Measurements from ENCODE around the gene MED12. TPM values are rescaled to one million over a fixed set of nuclear protein-coding genes. Genes with fewer than 3 reads are reported as not detected.

The MED12 gene
- total and polyA plus RNA-seq, 2 donors (not counting 1 experiment from before 2014, with no cell fraction given): 34.1 to 123 TPM

- Histone ChIP-seq H3K27ac (ENCODE audit: low read length in 2 of 2) (no peak overlapping the region), H2AFZ (ENCODE audit: insufficient read depth, low read depth, low read length, poor library complexity, severe bottlenecking) (no peak overlapping the region), H3K79me2 (ENCODE audit: control insufficient read depth, insufficient read depth, low read length) (peaks cover 43% of the 10 kb centered on the region), H3K4me1 (ENCODE audit: control insufficient read depth in 2 of 2, insufficient read depth in 2 of 2, low read length in 2 of 2) (no peaks in the 10 kb centered on the region), H3K36me3 (replicated peaks in 1 of 2; ENCODE audit: control extremely low read depth in 1 of 2, control insufficient read depth in 1 of 2, extremely low read depth in 1 of 2, insufficient read depth in 2 of 2, low read length in 1 of 2) (peaks cover 0 to 8% of the 10 kb centered on the region in 2 experiments), H4K20me1 (ENCODE audit: control insufficient read depth, insufficient read depth, low read length, poor library complexity, severe bottlenecking) (peaks cover 4% of the 10 kb centered on the region), H3K27me3 (replicated peaks in 1 of 4; ENCODE audit: control extremely low read depth in 1 of 4, control insufficient read depth in 3 of 4, insufficient read depth in 4 of 4, low read length in 3 of 4) (no peaks in the 10 kb centered on the region), H3K9ac (ENCODE audit: low read length) (no peak overlapping the region), H3K4me3 (ENCODE audit: control extremely low read depth in 1 of 5, extremely low read depth in 1 of 5, insufficient read depth in 1 of 5, low read depth in 2 of 5, low read length in 4 of 5) (no peak overlapping the region), H3K9me3 (ENCODE audit: control extremely low read depth in 1 of 3, control insufficient read depth in 2 of 3, insufficient read depth in 1 of 3, low read length in 2 of 3) (no peaks in the 10 kb centered on the region), H3K4me2 (replicated peaks; ENCODE audit: low read depth, low read length, poor library complexity, severe bottlenecking) (no peak overlapping the region)
- 92% methylated on average over 8 of the region's 17 CpGs for WGBS (ENCODE audit: insufficient coverage)
- intact Hi-C loops (cut with micrococcal nuclease): no loop called here
- Mint-ChIP-seq H3K27ac (no peak overlapping the region), H3K27me3 (no peaks in the 10 kb centered on the region), H3K9me3 (ENCODE audit: insufficient read depth) (no peaks in the 10 kb centered on the region), H3K4me1 (peaks cover 4% of the 10 kb centered on the region), H3K4me3 (no peak overlapping the region)
- DNase-seq (no peak), ATAC-seq (ENCODE audit: low read depth) (no peak)
- no peak for TF ChIP-seq CTCF (IDR thresholded peaks at IDR 0.05)
- no peak for TF ChIP-seq EZH2 (IDR thresholded peaks at IDR 0.05; ENCODE audit: borderline replicate concordance, insufficient read depth, low read depth, low read length, poor library complexity, severe bottlenecking)
- ChIA-PET CTCF (no interaction called here), POLR2A (no interaction called here)
These were observed 48.8 kb downstream of the MED12 start for GRCh38 chrX:71167031-71167781.

GRCh38 chrX:71168134-71168533 lies 49.7 kb downstream of the MED12 start:
- no peaks in the 10 kb centered on the region for H3K27me3 ChIP-seq (replicated peaks in 1 of 4; ENCODE audit: control extremely low read depth in 1 of 4, control insufficient read depth in 3 of 4, insufficient read depth in 4 of 4, low read length in 3 of 4)
- no peak overlapping the region for H3K4me3 ChIP-seq (ENCODE audit: control extremely low read depth in 1 of 5, extremely low read depth in 1 of 5, insufficient read depth in 1 of 5, low read depth in 2 of 5, low read length in 4 of 5)
- ChIA-PET CTCF (no interaction called here), POLR2A (no interaction called here)
- TF ChIP-seq CTCF (IDR thresholded peaks at IDR 0.05) (no peak), EZH2 (IDR thresholded peaks at IDR 0.05; ENCODE audit: borderline replicate concordance, insufficient read depth, low read depth, low read length, poor library complexity, severe bottlenecking) (no peak)
- Mint-ChIP-seq H3K4me1 (peaks cover 4% of the 10 kb centered on the region), H3K27me3 (no peaks in the 10 kb centered on the region), H3K4me3 (no peak overlapping the region), H3K9me3 (ENCODE audit: insufficient read depth) (no peaks in the 10 kb centered on the region), H3K27ac (no peak overlapping the region)
- no peak overlapping the region for H3K9ac ChIP-seq (ENCODE audit: low read length)
- no peak overlapping the region for H3K27ac ChIP-seq (ENCODE audit: low read length in 2 of 2)
- no peak overlapping the region for H2AFZ ChIP-seq (ENCODE audit: insufficient read depth, low read depth, low read length, poor library complexity, severe bottlenecking)
- ATAC-seq (ENCODE audit: low read depth): no peak
- peaks cover 43% of the 10 kb centered on the region for H3K79me2 ChIP-seq (ENCODE audit: control insufficient read depth, insufficient read depth, low read length)
- peaks cover 4% of the 10 kb centered on the region for H4K20me1 ChIP-seq (ENCODE audit: control insufficient read depth, insufficient read depth, low read length, poor library complexity, severe bottlenecking)
- no peaks in the 10 kb centered on the region for H3K4me1 ChIP-seq (ENCODE audit: control insufficient read depth in 2 of 2, insufficient read depth in 2 of 2, low read length in 2 of 2)
- H3K4me2 ChIP-seq (replicated peaks; ENCODE audit: low read depth, low read length, poor library complexity, severe bottlenecking): no peak overlapping the region
- DNase-seq: no peak
- intact Hi-C loops (cut with micrococcal nuclease): no loop called here
- WGBS (ENCODE audit: insufficient coverage): 100% methylated on average over 1 of the region's 8 CpGs
- H3K9me3 ChIP-seq (ENCODE audit: control extremely low read depth in 1 of 3, control insufficient read depth in 2 of 3, insufficient read depth in 1 of 3, low read length in 2 of 3): no peaks in the 10 kb centered on the region
- H3K36me3 ChIP-seq (replicated peaks in 1 of 2; ENCODE audit: control extremely low read depth in 1 of 2, control insufficient read depth in 1 of 2, extremely low read depth in 1 of 2, insufficient read depth in 2 of 2, low read length in 1 of 2): peaks cover 0 to 8% of the 10 kb centered on the region in 2 experiments

Data from B cell (primary cell).